Mesothelial cell of epicardium (in vitro differentiated cells): ENCODE data around the gene KRT13. TPM values are rescaled to one million over a fixed set of nuclear protein-coding genes. Genes with fewer than 3 reads are reported as not detected.

Source experiments
- DNase-seq, 2 experiments: peaks; one replicate each; pipeline ENCODE4 v3.0.0; 2021; ENCODE audit warnings: low spot score in 2 of 2; ENCODE audit not compliant: unreplicated experiment in 2 of 2
- H3K27ac Mint-ChIP-seq: 2 replicates; pipeline ENCODE4 v1.8.0; 2021; ENCODE audit warnings: mixed read lengths
- H3K27me3 Mint-ChIP-seq: 2 replicates; pipeline ENCODE4 v1.8.0; 2021; ENCODE audit warnings: low read depth, mixed read lengths
- H3K36me3 Mint-ChIP-seq: 2 replicates; pipeline ENCODE4 v1.8.0; 2021; ENCODE audit warnings: mixed read lengths
- H3K4me1 Mint-ChIP-seq: 2 replicates; pipeline ENCODE4 v1.8.0; 2021; ENCODE audit warnings: mixed read lengths
- H3K4me3 Mint-ChIP-seq: 2 replicates; pipeline ENCODE4 v1.8.0; 2021; ENCODE audit warnings: mild to moderate bottlenecking, moderate library complexity, mixed read lengths
- H3K9me3 Mint-ChIP-seq: 2 replicates; pipeline ENCODE4 v1.8.0; 2021; ENCODE audit warnings: mixed read lengths
- CTCF ChIP-seq: fragments of 200-600 bp; sonication (generic); IDR thresholded peaks from one replicate; pipeline ENCODE4 v1.5.0; 2021; ENCODE audit warnings: antibody characterized with exemption; ENCODE audit not compliant: unreplicated experiment
- total RNA-seq: library from RNA; stranded (reverse); gene quantifications from 3 replicates; pipeline ENCODE4 v1.2.1, GENCODE V29; 2021

The KRT13 gene
- total RNA-seq, 1 donor from 2014 or later: 5.3 TPM

- TF ChIP-seq CTCF: no peak
- Mint-ChIP-seq H3K27ac (peak overlapping the region; percentile 86), H3K27me3 (no peaks in the 10 kb centered on the region), H3K4me1 (peaks cover 69% of the 10 kb centered on the region), H3K36me3 (peaks cover 20% of the 10 kb centered on the region), H3K9me3 (no peaks in the 10 kb centered on the region), H3K4me3 (no peak overlapping the region)
- no peak for DNase-seq
Observed at GRCh38 chr17:41520821-41521521, 15.6 kb upstream of the KRT13 start.

- Mint-ChIP-seq H3K4me3 (peak overlapping the region; percentile 8), H3K9me3 (no peaks in the 10 kb centered on the region), H3K4me1 (peaks cover 61% of the 10 kb centered on the region), H3K27ac (peak overlapping the region; percentile 68), H3K36me3 (peaks cover 15% of the 10 kb centered on the region), H3K27me3 (no peaks in the 10 kb centered on the region)
- DNase-seq: no peak
- TF ChIP-seq CTCF: no peak
Observed at GRCh38 chr17:41519501-41520224, 14.3 kb upstream of the KRT13 start.

DNA sequence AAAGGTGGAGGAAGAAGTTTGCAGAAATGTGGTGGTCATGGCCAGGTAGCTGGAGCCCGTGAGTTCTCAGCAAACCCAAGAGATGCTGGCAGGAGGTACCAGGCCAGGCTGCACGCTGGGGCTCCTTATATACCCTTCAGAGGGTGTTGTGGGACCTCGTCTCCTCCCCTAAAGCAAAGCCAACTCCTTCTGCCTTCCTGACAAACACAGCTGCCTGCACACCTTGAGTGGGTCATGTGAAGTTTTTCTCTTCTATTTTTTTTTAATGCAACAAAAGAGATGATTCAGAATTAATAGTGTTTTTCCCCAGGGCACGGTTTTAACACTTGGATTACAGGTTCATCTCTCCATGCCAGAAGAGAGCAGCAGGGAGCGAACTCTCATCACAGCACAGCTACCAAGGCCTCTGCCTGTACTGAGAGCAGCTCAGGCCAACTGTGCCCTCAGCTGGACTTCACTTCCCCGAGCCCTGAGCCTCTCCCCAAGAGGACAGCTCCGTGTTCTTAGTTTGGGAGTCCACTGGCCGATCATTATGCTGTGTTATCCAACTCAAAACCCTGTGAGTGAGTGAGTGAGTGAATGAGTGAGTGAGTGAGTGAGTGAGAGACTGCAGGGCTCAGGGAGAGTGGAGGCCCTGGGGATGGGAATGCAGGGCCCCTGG is 13.5 kb upstream of the KRT13 start, which contains the start of gene KRT15:
Gene KRT15 (minus strand): TSS at position 102 of the 661 bp plus-strand sequence. CDS start 63 bp downstream, at position 39.
- no peaks in the 10 kb centered on the region for H3K27me3 Mint-ChIP-seq
- no peak for DNase-seq

DNA sequence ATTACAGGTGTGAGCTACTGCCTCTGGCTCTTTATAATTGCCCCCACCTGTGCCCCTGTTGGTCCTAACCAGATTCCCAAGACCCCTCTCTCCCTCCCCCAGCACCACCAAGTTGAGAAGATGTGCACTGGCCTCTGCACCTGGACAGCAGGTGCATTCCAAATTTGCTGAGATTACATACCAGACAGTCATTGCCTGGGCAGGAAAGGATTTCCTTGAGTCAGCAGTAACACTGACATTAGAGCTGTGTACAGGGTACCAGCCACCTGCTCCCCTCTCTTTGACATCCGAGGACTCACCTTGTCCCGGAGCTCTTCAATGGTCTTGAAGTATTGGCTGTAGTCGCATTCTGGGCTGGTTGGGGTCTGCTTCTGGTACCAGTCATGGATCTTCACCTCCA is 12.6 kb upstream of the KRT13 start:
- Mint-ChIP-seq H3K4me3 (no peak overlapping the region), H3K27me3 (no peaks in the 10 kb centered on the region), H3K4me1 (peaks cover 52% of the 10 kb centered on the region), H3K36me3 (peaks cover 1% of the 10 kb centered on the region), H3K9me3 (no peaks in the 10 kb centered on the region), H3K27ac (no peak overlapping the region)
- TF ChIP-seq CTCF: no peak
- DNase-seq: no peak

More for the DNA sequence above, 13.5 kb upstream of the KRT13 start, which contains the start of gene KRT15:
- Mint-ChIP-seq H3K9me3 (no peaks in the 10 kb centered on the region), H3K4me3 (peak within 1 kb of the TSS; percentile 8), H3K4me1 (peaks cover 55% of the 10 kb centered on the region), H3K27ac (peak within 1 kb of the TSS; percentile 68), H3K36me3 (peaks cover 10% of the 10 kb centered on the region)
- no peak for TF ChIP-seq CTCF

GRCh38 chr17:41516830-41517283 is 11.4 kb upstream of the KRT13 start:
- H3K36me3 Mint-ChIP-seq: no peaks in the 10 kb centered on the region
- no peak overlapping the region for H3K27ac Mint-ChIP-seq
- no peak for TF ChIP-seq CTCF
- no peaks in the 10 kb centered on the region for H3K27me3 Mint-ChIP-seq
- DNase-seq: no peak
- peaks cover 55% of the 10 kb centered on the region for H3K4me1 Mint-ChIP-seq
- no peaks in the 10 kb centered on the region for H3K9me3 Mint-ChIP-seq
- H3K4me3 Mint-ChIP-seq: no peak overlapping the region
